Endodermal cell (in vitro differentiated cells): ENCODE measurements around the gene GHRHR. TPM values are rescaled to one million over a fixed set of nuclear protein-coding genes. Genes with fewer than 3 reads are reported as not detected.

Source experiments
- DNase-seq: peaks from one replicate; pipeline ENCODE4 v3.0.0-alpha.2; 2017
- H3K27ac ChIP-seq: 2 replicates; pipeline ENCODE4 v1.5.1; 2013; ENCODE audit warnings: mild to moderate bottlenecking, low read depth, low read length, moderate library complexity
- H3K27me3 ChIP-seq: 2 replicates; pipeline ENCODE4 v1.6.1; 2013; ENCODE audit warnings: mild to moderate bottlenecking, low read length, moderate library complexity; ENCODE audit not compliant: insufficient read depth, control insufficient read depth, poor library complexity, severe bottlenecking
- H3K36me3 ChIP-seq: 2 replicates; pipeline ENCODE4 v1.7.0; 2013; ENCODE audit warnings: mild to moderate bottlenecking, low read length, moderate library complexity; ENCODE audit not compliant: control insufficient read depth, insufficient read depth
- H3K4me1 ChIP-seq: one replicate; pipeline ENCODE4 v1.7.0; 2013; ENCODE audit warnings: low read length; ENCODE audit not compliant: control insufficient read depth, insufficient read depth
- H3K4me3 ChIP-seq: 2 replicates; pipeline ENCODE4 v1.5.1; 2013; ENCODE audit warnings: mild to moderate bottlenecking, low read length, moderate library complexity
- H3K9ac ChIP-seq: 2 replicates; pipeline ENCODE4 v1.6.1; 2013; ENCODE audit warnings: mild to moderate bottlenecking, low read length, moderate library complexity; ENCODE audit not compliant: poor library complexity, severe bottlenecking; ENCODE audit errors: extremely low read depth
- H3K9me3 ChIP-seq: 2 replicates; pipeline ENCODE4 v1.6.1; 2013; ENCODE audit warnings: mild to moderate bottlenecking, low read length, moderate library complexity; ENCODE audit not compliant: control insufficient read depth
- H3K27ac Mint-ChIP-seq: 2 replicates; pipeline ENCODE4 v1.8.0; 2020; ENCODE audit warnings: mixed read lengths
- H3K27me3 Mint-ChIP-seq: 2 replicates; pipeline ENCODE4 v1.8.0; 2021; ENCODE audit warnings: mild to moderate bottlenecking, mixed read lengths; ENCODE audit not compliant: insufficient read depth
- H3K36me3 Mint-ChIP-seq: 2 replicates; pipeline ENCODE4 v1.8.0; 2020; ENCODE audit warnings: low read depth, mixed read lengths
- H3K4me1 Mint-ChIP-seq: 2 replicates; pipeline ENCODE4 v1.8.0; 2020; ENCODE audit warnings: mixed read lengths
- H3K4me3 Mint-ChIP-seq: 2 replicates; pipeline ENCODE4 v1.8.0; 2020; ENCODE audit warnings: mild to moderate bottlenecking, moderate library complexity, mixed read lengths
- H3K9me3 Mint-ChIP-seq: 2 replicates; pipeline ENCODE4 v1.8.0; 2020; ENCODE audit warnings: mild to moderate bottlenecking, mixed read lengths
- CTCF ChIP-seq: fragments of 200-600 bp; sonication (generic); conservative IDR thresholded peaks from 2 replicates; pipeline ENCODE4 v1.5.0; 2021; ENCODE audit warnings: antibody characterized with exemption, mild to moderate bottlenecking
- WGBS, 2 experiments: methylation state at CpG; one replicate each; pipeline versions ENCODE4 v1.1.5 to v1.1.7; 2013; ENCODE audit warnings: missing lambda C conversion rate in 2 of 2, mixed read lengths in 1 of 2; ENCODE audit not compliant: insufficient coverage in 1 of 2, insufficient read length in 1 of 2; 5-methylcytosine and 5-hydroxymethylcytosine counted together
- total RNA-seq, 2 donors: library from RNA; stranded (reverse); fragmentation: NEBNext Ultra II Directional in 1 of 2; extraction: Animal tissue kit (Norgen Biotek cat#: 25700) in 1 of 2; gene quantifications; 2 replicates in 1 of 2; 3 replicates in 1 of 2; pipeline ENCODE4 v1.2.1, GENCODE V29; 2021

The GHRHR gene
- total RNA-seq, 2 donors from 2014 or later, result not detected

- no peaks in the 10 kb centered on the region for H3K9me3 Mint-ChIP-seq
- Histone ChIP-seq H3K36me3 (no peaks in the 10 kb centered on the region), H3K4me3 (no peak overlapping the region), H3K4me1 (no peaks in the 10 kb centered on the region), H3K9me3 (no peaks in the 10 kb centered on the region), H3K9ac (no peak overlapping the region), H3K27me3 (peaks cover 13% of the 10 kb centered on the region), H3K27ac (no peak overlapping the region)
- H3K27ac Mint-ChIP-seq, result no peak overlapping the region
- H3K4me1 Mint-ChIP-seq, result peaks cover 15% of the 10 kb centered on the region
- H3K27me3 Mint-ChIP-seq, result peaks cover 18% of the 10 kb centered on the region
- TF ChIP-seq CTCF, result no peak
- H3K4me3 Mint-ChIP-seq, result no peak overlapping the region
- no peaks in the 10 kb centered on the region for H3K36me3 Mint-ChIP-seq
- DNase-seq, result peak; percentile 40
Measured at GRCh38 chr7:30936650-30937245, 27.0 kb upstream of the GHRHR start.

GRCh38 chr7:30937416-30937815 lies 26.3 kb upstream of the GHRHR start:
- H3K9ac ChIP-seq, result no peak overlapping the region
- no peak overlapping the region for H3K27ac Mint-ChIP-seq
- H3K36me3 Mint-ChIP-seq, result no peaks in the 10 kb centered on the region
- H3K9me3 ChIP-seq, result no peaks in the 10 kb centered on the region
- peaks cover 13% of the 10 kb centered on the region for H3K4me1 Mint-ChIP-seq
- H3K27me3 Mint-ChIP-seq, result peaks cover 16% of the 10 kb centered on the region
- no peak overlapping the region for H3K4me3 ChIP-seq
- no peak overlapping the region for H3K4me3 Mint-ChIP-seq
- H3K36me3 ChIP-seq, result no peaks in the 10 kb centered on the region
- peaks cover 20% of the 10 kb centered on the region for H3K27me3 ChIP-seq
- 89 to 90% methylated on average over 3 of the region's 3 CpGs for WGBS, 2 experiments
- no peak for TF ChIP-seq CTCF
- H3K27ac ChIP-seq, result no peak overlapping the region
- no peaks in the 10 kb centered on the region for H3K4me1 ChIP-seq
- no peak for DNase-seq
- H3K9me3 Mint-ChIP-seq, result no peaks in the 10 kb centered on the region

GRCh38 chr7:30938435-30939316 lies 25.1 kb upstream of the GHRHR start:
- Histone ChIP-seq H3K36me3 (no peaks in the 10 kb centered on the region), H3K9ac (no peak overlapping the region), H3K4me1 (no peaks in the 10 kb centered on the region), H3K4me3 (no peak overlapping the region), H3K27me3 (peaks cover 26% of the 10 kb centered on the region), H3K27ac (no peak overlapping the region), H3K9me3 (no peaks in the 10 kb centered on the region)
- H3K27ac Mint-ChIP-seq, result peak overlapping the region; percentile 81
- WGBS, 2 experiments, result 16 to 23% methylated on average over 11 to 25 of the region's 25 CpGs
- H3K4me1 Mint-ChIP-seq, result peaks cover 8% of the 10 kb centered on the region
- H3K27me3 Mint-ChIP-seq, result peaks cover 21% of the 10 kb centered on the region
- no peaks in the 10 kb centered on the region for H3K9me3 Mint-ChIP-seq
- H3K4me3 Mint-ChIP-seq, result peak overlapping the region; percentile 47
- peak; percentile 99 for DNase-seq
- no peaks in the 10 kb centered on the region for H3K36me3 Mint-ChIP-seq
- TF ChIP-seq CTCF, result peak; percentile 99
